HG03095 (cell line): ENCODE data around the gene CRTC1.

Experiments used
- ATAC-seq: cut with Tn5 transposase; IDR thresholded peaks from one replicate; pipeline ENCODE4 v1.9.1; 2021; ENCODE audit warnings: moderate library complexity; ENCODE audit not compliant: unreplicated experiment

The CRTC1 gene

DNA sequence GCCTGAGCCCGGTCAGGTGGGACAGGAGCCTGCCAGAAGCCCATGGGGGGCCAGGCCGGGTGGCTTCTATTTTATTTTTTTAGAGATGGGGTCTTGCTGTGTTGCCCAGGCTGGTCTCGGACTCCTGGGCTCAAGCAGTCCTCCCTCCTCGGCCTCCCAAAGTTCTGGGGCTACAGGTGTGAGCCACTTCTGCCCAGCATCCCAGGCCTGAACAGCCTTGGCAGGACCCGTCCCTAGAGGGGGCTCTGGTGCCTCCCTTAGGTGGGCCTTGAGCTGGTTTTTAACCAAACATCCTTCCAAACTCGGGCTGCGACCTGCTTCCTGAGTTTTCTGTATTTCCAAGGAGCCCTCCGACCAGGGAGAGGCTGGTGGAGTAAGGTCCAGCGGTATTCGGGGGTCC, 97.2 kb downstream of the CRTC1 start:
- ATAC-seq = no peak

DNA sequence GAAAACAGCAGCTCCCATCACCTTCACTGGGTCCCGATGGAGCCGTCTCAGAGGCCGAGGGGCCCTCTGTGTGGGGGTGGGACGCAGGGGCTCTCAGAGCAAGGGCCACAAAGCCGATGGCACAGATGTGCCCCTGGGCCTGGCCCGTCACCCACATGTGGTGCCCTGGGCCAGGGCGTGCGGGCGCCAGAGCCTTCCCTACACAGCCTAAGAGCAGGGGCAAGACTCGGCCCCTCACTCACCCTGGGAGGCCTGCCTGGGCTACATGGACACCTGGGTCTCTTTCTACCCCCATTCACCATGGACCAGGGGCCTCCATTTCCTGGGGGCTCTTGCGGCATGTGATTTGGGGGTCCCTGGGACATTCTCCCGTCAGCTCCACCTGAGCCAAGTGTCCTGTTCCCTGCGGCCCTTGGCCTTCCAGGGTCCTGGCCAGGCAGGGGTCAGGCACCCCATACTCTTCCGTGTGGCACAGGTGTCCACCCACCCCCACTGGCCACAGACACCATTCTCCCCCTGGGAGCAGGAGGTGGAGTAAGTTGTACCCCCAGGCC, 97.6 kb downstream of the CRTC1 start:
- ATAC-seq = no peak

DNA sequence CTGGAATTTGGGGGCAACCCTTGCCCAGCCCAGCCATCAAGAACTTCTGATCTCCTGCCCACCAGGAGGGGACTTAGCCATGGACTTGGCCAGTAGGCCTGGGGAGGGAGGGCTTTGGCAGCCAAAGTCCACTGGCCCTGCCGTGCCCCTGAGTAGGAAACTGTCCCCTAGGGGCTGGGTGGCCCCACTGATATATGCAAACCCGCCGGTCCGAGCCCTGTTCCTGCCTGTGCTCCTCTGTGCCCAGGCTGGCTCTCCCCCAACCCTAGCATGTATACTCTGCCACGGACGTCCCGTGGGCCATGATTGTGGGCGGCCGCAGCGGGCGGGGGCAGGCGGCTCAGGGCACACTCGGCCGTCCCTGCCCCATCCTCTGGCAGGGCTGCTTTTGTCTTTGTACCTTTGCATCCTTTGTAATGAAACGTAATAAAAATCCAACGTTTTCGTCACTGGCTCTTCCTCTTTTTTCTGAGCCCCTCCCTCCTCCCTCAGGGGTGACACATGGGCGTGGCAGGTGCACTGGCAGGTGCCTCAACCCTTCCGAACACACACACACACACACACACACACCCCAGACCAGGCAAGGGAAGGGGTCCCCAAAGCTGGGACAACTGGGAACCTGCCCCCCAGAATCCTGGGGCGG, 98.5 kb downstream of the CRTC1 start:
- ATAC-seq = no peak

DNA sequence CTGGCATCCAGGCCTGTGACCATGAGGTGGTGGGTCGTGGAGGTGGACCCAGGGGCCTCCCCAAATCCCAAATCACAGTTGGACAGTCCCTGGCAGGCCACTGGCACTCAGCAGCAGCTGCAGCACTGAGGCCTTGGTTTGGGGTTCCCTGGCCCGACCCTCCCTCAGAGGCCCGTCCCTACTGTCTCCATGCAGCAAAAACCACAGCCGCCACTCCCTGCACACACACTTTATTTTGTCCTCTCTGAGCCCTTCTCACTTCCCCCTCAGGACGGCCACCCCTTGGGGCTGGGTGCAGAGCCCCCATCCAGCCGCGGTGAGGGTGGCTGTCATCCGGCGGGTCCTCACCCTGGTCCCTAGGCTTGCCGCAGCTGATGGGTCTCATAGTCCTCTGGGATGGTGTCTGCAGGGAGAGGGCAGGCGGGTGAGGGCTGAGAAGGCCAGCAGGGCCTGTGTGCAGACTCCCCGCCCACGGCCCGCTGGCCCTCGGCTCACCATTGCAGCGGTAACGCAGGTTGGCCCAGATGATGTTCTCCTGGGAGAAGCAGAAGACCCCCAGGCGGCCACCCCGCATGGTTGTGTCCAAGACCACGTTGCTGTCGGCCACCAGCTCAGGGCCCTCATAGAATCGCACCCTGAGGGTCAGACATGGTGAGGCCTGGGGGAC, 99.2 kb downstream of the CRTC1 start:
- ATAC-seq = no peak

DNA sequence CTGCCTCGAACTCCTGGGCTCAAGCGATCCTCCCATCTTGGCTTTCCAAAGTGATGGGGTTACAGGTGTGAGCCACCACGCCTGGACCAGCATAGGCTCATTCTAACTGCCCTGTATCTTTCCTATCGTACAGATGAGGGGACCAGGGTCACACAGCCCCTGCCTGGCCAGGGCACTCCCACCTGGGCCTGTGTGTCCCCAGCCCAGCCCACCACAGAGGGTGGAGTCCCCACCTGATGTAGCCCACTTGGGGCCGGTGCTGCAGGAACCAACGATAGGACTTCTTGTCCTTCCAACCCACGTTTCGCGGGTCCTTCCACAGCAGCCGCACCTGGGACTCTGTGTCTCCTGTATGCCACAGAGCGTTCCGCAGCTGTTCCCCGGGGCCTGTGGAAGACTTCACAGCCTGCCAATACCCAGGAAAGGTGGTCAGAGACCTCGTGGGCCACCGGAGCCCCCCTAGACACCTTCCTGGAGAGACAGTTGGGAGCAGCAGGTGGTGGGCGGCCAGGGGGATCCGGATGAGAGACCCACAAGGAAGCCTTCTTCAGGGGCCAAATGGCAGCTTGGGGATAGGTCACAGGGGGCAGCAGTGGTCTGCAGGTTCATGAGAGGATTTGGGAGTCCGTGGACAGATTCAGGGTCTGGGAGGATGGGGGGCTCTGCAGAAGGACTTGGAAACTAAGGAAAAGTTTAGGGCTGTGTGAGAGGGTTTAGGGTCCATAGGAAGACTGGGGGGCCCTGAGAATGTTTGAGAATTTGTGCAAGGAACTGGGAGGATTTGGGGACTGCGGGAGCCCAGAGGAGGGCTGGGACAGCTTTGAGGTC, 100.7 kb downstream of the CRTC1 start:
- no peak for ATAC-seq

DNA sequence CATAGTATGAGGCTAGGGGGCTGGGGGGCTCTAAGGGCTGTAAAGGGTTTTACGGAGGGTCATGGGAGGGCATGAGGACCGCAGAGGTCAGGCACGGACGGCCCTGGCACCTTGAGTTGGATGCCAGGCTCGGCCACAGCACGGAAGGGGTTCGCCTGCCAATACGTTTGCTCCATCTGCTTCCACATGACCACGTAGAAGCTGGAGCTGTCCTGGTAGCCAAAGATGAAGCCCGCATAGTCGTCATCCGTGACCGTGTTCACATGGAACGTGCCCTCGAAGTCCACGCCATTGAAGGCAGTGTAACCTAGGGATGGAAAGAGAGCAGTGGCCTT, 101.3 kb downstream of the CRTC1 start:
- no peak for ATAC-seq

DNA sequence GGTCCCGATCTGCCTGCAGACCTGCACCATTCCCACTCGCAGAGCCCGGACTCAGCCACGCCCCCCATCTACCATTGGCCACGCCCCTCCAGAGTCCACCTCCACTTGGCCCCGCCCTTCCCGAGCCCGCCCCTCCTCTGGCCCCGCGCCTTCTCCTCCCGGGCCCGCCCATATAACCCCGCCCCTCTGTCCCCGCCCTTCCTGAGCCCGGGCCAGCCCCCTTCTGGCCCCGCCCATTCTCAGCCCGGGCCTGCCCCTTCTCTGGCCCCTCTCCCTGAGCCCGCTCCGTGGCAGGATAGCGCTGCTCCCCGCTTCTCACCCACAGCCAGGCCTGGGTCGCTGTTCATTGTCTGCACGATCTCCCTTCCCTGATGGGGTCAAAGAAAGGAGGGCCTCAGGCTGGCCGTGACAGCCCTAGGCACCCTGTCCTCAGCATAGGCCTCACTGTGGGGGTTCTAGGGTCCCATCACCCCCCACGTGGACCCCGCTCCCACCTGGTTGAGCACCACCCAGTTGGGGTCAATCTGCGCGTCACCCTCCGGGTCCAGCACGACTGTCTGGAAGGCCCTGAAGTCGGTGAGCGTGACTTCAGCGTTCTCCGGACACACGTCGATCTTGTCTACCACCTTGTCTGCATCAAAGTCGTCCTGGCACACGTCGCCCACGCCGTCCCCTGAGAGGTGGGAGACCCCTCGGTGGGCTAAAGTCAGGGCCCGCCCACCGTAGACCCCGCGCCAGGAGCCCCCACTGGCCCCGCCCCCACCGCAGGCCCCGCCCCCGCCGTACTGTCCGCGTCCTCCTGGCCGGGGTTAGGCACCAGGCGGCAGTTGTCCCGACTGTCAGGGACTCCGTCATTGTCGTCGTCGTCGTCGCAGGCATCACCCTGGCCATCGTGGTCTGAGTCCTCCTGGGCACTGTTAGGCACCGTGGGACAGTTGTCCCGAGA, 102.0 kb downstream of the CRTC1 start:
- no peak for ATAC-seq

DNA sequence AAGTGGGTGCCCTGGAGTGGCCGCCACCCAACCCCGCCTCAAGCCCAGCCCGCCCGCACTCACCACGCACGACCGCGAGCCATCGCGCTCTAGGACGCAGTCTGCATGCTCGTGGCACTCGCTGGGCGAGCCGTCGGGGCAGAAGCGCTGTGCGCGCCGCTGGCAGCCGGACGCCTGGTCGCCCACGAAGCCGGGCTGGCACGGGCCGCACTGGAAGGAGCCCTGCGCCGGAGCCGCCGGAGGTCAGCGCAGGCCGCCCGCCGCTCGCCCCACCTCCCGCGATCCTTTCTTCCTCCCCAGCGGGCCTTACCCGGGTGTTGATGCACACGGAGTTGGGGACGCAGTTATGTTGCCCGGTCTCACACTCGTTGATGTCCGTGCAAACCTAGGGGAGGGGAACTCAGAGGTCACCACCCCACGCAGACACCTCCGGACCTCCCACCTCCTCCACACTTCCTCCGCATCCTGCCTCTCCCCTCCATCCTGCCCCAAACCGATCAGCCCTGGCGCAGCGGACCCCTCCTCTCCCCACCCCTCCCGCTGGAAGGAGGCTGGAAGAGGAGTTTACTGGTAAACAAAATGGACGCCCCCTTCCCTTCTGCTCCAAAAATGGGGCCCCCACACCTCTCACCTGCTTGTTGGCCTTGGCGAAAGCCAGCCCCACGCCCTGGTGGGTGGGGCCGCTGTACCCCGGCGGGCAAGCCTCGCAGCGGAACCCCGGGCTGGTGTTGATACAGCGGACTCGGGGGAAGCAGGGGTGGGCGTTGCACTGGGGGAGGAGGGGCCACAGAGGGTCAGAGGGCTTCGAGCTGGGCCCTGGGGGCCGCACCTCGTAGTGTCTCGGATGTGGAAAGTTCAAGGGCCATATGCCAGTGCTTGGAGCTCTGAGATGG, 105.3 kb downstream of the CRTC1 start:
- no peak for ATAC-seq

DNA sequence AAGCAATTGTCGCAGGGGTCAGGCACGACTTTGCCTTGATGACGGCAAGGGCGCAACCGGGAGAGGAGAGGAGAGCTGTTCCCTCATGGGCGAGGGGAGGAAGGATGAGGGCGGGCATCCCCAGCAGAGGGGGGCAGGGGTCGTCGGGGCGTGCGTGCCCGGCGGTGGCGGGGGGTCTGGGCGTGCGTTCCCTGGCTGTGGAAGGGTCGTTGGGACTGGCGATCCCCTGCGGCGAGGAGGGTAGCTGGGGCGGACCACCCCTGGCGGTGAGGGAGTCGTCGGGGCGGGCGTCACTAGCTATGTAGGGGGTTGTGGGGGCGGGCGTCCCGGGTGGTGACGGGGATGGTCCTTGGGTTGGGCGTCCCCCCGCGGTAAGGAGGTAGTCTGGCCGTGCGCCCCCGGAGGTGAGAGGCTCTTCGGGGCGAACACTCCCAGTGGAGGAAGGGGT, 106.0 kb downstream of the CRTC1 start:
- no peak for ATAC-seq

DNA sequence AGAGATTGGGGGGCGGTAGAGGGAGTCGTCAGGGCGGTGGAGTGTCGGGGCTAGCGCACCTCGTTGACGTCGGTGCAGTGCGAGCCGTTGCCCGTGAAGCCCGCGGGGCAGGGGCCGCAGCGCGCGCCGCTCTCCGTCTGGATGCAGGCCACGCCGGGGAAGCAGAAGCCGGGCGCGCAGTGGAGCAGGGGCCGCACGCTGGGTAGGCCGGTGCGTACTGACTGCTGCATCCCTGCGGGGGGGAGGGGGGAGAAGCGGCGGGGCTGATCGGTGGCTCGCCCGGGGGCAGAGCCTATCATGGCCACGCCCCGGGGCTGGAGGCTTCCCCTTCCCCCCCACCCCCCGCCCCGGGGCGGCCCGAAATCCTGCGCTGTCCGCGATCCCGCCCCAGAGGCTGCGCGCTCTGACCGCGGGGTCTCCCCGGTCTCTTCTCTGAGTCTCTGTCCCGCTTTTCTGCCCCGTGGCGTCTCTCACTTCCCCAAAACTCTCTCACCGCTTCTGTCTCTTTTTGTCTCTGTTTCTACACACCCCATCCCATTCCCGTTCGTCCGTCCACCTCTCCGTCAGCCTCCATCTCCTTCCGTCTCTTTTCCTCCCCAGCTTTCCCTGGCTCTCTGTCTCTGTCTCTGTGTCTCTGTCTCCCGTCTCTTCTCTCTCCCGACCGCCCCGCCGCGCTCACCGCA, 106.5 kb downstream of the CRTC1 start:
- no peak for ATAC-seq

DNA sequence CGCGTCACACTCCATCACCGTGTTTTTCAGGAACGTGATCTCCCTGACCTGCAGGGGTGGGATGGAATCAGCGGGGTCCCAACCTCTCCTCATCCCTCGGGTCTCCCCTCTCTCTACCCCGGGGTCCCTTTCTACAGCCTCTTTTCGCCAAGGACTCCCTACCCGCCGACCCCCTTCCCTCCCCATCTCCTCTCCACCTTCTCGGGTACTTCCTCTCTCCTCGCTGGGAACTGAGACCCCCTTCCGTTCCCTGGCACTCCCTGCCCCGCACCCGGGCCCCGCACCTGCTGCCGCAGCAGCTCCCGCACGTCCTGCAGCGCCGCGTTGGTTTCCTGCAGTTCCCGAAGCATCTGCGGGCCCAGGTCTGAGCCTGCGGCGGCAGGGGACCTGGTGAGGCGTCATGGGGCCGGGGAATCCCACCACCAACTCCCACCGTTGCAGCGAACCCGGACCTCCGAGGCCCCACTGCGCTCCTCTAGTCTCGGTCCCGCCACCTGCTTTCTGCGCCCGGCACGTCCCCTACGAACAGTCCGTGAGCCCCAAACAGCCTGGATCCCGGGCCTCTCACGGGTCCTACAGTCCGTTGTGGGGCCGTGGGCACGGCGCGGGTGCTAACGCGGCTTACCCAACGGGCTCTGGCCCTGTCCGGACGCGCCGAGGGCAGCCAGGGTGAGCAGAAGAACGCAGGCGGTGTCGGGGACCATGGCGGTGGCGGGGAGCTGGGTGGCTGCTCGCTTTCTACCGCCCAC, 107.3 kb downstream of the CRTC1 start, which contains the start of gene COMP:
Gene COMP (minus strand): TSS at position 740 of the 749 bp plus-strand sequence. CDS start 36 bp downstream, at position 704.
- no peak for ATAC-seq

DNA sequence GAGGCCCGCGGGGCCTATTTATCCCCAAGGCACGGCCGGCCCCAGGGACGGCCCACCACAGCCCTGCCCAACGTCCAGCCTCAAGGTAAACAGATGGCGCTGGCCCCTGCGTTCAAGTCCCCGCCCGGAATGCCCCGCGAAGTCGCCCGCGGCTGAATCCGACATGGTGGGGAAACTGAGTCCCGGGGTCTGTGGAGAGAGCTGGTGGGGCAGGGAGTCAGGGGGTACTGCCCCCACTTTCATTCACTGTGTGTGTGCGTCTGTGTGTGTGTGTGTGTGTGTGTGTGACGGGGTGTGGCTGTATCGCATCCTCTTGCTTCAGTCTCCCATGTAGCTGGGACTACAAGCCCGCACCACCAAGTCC, 107.8 kb downstream of the CRTC1 start:
- no peak for ATAC-seq

DNA sequence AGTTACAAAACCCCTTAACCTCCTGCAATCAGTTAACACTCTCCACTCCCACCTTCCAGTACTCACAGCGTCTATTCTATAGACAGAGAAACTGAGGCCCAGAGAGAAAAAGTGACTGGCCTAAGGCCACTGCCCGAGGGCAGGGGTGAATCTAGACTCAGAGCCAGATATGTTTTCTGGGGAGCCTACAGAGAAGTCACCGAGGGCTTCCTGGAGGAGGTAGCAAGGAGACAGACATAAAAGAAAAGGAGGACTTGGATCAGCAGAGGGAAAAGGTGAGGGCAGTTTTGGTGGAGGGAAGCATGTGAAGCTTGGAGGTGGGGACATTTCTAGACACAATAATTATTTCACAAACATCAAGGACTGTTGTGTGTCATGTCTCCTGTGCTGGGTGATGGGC, 109.2 kb downstream of the CRTC1 start:
- no peak for ATAC-seq

DNA sequence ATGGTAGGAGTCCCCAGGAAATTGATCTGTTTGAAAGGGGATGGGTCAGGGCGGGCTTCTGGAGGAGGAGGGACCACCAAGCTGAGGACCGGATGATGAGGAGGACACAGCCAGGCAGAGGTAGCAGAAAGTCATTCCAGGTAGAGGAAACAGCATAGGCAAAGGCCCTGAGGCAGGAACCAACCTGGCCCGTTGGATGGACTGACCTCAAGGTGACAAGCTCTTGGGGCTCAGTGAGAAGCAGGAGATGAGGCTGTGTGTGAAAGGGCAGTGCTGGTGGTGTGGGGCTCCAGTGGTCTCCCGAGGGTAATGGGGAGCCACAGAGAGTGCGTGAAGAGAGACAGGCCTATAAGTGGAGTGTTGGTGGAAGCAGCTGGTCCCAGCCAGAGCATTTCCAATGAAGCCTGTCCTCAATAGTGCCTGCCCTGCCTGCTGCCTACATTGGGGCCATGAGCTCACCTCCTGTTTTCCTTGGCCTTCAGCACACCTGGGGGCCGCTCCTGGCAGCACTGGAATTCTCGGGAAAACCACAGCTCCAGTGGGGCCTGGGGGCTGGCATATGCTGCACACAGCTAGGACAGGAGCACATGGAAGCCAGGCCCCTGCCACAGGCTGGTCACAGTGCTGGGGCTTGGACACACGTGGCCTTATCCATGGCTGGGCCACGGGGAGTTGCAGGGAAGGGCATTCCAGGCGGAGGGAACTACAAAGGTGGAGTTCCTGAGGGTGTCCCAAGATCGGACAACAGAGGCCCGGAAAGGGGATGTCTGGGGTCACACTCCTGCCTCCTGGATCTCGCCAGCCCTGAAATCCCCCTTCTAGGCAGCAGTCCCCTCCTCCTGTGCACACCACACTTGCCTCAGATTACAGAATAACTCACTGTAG, 109.9 kb downstream of the CRTC1 start:
- ATAC-seq = no peak

DNA sequence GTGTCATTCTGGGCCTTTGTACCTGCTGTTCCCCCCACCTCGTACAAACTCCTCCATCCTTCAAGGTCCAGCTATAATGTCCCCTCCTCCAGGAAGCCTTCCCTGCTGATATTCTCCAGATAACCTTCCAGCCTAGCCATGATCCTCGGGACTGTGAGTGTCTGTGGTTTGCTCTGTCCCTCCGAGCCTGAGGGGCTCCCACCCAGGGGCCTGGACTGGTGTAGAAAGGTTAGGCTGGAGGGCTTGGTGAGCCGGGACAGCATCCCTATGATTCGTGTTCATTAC, 110.5 kb downstream of the CRTC1 start:
- no peak for ATAC-seq

DNA sequence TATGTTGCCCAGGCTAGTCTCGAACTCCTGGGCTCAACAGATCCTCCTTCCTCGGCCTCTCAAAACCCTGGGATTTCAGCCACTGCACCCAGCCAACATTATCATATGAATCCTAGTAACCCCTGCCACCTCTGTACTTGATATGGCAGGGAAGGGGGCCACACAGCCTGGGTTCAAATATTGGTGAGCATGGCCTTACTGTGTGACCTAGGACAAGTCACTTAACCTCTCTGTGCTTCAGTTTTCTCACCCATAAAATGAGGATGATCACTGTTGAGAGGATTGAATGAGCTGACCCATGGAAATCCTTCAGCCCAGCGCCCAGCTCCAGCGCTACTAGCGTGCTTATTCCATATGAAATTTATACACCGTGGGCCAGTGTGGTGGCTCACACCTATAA, 111.2 kb downstream of the CRTC1 start:
- no peak for ATAC-seq

DNA sequence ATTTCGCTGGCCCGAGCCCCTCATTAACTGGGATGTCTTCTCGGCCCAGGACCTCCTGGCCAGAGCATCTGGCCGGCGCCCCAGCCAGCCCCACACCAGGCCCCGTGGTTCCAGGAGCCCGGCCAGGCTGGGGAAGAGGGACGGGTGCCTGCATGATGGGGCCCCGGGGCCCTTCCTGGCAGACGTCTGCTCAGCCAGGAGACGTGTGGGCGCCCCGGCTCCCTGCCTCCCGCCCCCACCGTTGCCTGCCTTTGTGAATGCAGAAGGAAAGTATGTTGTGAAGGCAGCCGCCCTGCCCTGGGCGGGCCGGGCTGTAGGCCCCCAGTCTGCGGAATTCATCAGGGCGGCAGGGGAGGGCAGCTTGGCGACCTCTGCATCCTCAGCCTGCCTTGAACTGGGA, 112.1 kb downstream of the CRTC1 start:
- ATAC-seq = no peak

DNA sequence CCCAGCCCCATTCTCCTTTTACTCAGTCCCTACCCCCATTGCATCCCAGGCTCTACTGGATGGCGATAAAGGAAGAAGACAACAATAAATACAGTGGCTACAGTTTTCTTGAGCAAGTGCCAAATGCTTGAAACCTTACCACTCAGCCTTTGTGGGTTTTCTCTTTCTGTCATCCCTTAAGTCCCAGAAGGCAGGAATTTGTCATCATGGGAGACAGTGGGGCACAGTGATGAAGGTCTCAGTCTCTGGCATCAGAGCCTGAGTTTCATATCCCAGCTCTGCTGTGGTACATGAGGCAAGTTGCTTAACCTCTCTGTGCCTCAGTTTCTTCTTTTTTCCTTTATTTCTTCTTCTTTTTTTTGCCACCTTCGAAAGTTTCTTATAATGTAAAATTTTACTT, 112.8 kb downstream of the CRTC1 start:
- no peak for ATAC-seq
